Activated CD8-positive, alpha-beta memory T cell treated with anti-CD3 and anti-CD28 coated beads, Interleukin-2, amount 50 U/mL, for 48 hours (primary cell): ENCODE measurements around the gene EPG5.
"Not testable (repeated sequence)": the region's sequence is repeated elsewhere in the genome, so short reads cannot be mapped to it uniquely, and the experiment has no call there.

ENCODE experiments used
- DNase-seq: peaks from one replicate; pipeline ENCODE4 v3.0.0-alpha.2; 2020

EPG5 gene

GRCh38 chr18:45860971-45861370, 106.2 kb downstream of the EPG5 start:
- no peak for DNase-seq

- no peak for DNase-seq
Observed at GRCh38 chr18:45860492-45860891, 106.6 kb downstream of the EPG5 start.

- DNase-seq = no peak
Observed at GRCh38 chr18:45859334-45859733, 107.8 kb downstream of the EPG5 start.

- no peak for DNase-seq
Observed at GRCh38 chr18:45856531-45856930, 110.6 kb downstream of the EPG5 start.

- no peak for DNase-seq
Observed at GRCh38 chr18:45854036-45854586, 113.0 kb downstream of the EPG5 start.

- DNase-seq = no peak
Observed at GRCh38 chr18:45852631-45853030, 114.5 kb downstream of the EPG5 start.

- no peak for DNase-seq
Observed at GRCh38 chr18:45851161-45851925, 115.8 kb downstream of the EPG5 start.

GRCh38 chr18:45850021-45850420, 117.1 kb downstream of the EPG5 start:
- DNase-seq = no peak

- no peak for DNase-seq
Observed at GRCh38 chr18:45849529-45849928, 117.6 kb downstream of the EPG5 start.

GRCh38 chr18:45848643-45849042, 118.5 kb downstream of the EPG5 start:
- DNase-seq = not testable (repeated sequence)

GRCh38 chr18:45847119-45847518, 120.0 kb downstream of the EPG5 start:
- no peak for DNase-seq

GRCh38 chr18:45845410-45845809, 121.7 kb downstream of the EPG5 start:
- DNase-seq = no peak

GRCh38 chr18:45844938-45845337, 122.2 kb downstream of the EPG5 start:
- DNase-seq = no peak

GRCh38 chr18:45843019-45843418, 124.1 kb downstream of the EPG5 start:
- no peak for DNase-seq

- no peak for DNase-seq
Observed at GRCh38 chr18:45841765-45842442, 125.2 kb downstream of the EPG5 start.

- DNase-seq = no peak
Observed at GRCh38 chr18:45841060-45841764, 125.9 kb downstream of the EPG5 start.

GRCh38 chr18:45839414-45840395, 127.4 kb downstream of the EPG5 start:
- DNase-seq = no peak

- DNase-seq = no peak
Observed at GRCh38 chr18:45838302-45839070, 128.6 kb downstream of the EPG5 start.

GRCh38 chr18:45837283-45838070, 129.7 kb downstream of the EPG5 start:
- peak; percentile 73 for DNase-seq
